GM18517 (cell line): ENCODE measurements around the gene AQP5.

ENCODE experiments used
- ATAC-seq: cut with Tn5 transposase; IDR thresholded peaks from one replicate; pipeline ENCODE4 v1.9.1; 2021; ENCODE audit warnings: mild to moderate bottlenecking, moderate library complexity; ENCODE audit not compliant: unreplicated experiment

Gene AQP5

DNA sequence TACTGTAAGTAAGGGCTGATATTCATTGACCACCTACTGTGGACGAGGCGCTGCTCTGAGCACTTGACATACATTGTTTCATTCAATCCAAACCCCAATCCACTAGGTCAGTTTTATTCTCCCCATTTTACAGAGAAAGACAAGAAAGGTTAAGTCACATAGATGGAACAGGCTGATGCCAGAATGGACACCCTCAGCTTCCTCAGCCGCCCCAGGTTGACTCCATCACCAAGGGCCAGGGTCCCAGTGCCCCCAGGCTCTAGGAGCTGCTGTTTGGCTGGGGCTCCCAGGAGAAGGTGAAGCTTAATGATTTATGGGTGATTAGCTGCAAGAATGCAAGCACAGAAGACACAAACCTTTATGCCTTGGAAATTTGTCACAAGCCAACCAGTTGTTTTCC lies 11.8 kb upstream of the AQP5 start:
- ATAC-seq = no peak

DNA sequence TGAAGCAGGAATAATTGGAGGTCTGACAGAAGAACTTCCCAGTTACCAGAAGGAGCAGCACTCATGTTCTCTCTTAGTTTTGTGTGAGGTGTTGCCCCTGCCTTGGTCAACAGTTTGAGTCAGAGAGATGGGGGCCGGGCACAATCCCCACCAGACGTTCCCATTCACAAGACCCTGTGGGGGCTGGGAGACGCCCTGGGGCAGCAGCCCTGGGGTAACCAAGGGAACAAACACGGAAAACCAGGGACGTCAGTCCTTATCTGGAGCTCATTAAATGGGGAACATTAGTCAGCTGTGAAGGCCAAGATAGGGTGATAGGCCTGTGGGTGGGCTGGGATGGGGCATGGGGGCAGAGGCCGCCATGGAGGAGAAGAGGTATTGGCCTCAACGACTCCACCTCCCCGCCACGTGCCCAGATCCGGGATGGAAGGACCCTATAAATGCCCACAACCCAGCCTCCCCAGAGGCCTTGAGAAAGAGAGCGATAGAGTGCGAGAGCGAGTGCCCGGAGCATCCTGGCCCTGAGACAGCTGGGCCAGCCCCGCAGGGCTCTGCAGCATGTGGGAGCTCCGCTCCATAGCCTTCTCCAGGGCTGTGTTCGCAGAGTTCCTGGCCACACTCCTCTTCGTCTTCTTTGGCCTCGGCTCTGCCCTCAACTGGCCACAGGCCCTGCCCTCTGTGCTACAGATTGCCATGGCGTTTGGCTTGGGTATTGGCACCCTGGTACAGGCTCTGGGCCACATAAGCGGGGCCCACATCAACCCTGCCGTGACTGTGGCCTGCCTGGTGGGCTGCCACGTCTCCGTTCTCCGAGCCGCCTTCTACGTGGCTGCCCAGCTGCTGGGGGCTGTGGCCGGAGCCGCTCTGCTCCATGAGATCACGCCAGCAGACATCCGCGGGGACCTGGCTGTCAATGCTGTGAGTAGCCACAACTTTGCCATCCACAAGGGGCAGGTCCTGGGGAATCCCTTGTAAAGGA lies 11.1 kb upstream of the AQP5 start, which contains the start of gene AQP2:
Gene AQP2, plus strand, starts transcription at position 465 of the 979 bp plus-strand sequence. Its CDS starts 94 bp downstream, at position 559.
- no peak for ATAC-seq

DNA sequence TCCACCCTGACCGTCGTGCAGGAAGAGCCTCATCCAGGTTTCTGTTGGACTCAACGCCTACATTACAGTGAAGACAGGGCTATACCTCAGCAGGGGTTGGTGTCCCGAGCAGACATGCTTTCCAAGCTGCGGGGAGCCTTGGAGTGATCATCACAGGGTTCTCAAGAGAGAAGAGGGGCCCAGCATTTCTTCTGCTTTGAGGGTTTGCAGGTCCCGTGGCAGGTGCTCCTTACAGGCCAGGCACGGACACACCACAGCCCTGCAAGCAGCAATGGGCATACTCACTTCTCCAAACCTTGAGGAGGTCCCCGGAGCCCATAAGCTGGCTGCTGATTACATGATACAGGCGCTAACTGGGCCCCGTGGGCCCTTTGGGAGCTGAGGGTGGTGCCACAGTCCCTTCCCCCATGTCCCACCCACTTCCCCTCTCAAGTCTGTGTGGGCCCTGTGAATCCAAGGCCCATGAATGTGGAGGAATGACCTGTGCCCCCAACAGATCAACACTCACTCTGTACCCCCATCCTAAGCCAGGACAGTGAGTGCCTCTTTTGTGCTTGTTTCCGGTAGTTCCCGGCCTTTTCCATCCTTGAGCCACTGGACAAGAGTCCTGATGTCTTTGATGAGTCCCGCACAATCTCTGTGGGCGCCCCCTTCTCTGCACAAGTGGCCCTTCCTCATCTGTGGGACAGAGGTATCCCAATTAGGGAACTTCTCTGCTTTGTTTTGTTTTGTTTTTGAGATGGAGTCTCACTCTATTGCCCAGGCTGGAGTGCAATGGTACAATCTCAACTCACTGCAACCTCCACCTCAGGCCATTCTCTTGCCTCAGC lies 10.0 kb upstream of the AQP5 start:
- no peak for ATAC-seq

DNA sequence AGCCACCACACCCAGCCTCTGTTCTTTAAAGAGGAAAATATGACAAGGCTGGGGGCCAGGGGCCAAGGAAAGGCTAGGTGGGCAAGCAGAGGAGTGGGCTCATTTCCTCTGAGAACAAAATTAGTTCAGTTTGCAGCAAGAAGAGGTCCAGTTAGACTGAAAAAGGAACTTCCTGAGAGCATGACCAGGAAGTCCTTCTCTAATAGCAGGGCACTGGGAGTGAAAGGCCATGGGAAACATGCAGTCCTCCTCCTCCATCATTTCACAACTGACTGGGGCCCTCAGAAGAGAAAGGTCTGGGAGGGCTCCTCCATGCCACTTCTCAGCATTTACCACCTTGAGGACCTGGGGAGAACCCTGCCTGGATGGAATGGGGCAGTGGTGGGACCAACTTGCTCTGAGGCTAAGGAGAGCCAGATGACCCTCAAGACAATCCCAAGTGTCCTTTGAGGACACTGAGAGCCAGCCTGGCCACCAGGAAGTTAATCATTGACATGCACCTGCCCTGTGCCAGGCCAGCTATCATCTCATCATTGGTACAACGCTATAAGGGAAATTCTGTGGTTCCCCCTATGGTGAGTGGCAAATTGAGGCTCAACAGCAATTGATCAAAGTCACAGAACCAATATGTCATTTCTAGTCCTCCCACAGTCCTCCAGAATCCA lies 9.1 kb upstream of the AQP5 start:
- ATAC-seq = no peak

DNA sequence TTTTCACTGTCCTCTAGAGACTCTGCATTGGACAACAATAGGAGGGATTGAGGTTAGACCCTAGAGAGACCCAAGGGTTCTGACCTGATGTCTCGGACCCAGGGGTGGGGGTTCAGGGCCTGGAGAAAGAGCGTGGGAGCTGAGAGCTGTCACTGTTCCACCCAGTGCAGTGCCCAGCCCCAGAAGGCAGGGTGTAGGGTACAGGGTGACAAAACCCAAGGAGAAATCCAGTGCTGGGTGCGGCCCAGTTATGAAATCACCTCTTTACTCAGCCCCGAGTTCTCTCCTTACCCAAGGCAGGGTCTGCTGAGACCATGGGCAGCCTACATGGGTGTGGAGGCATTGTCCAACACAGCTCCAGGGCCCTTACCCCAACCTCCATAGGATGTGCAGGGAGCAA lies 8.5 kb upstream of the AQP5 start:
- ATAC-seq = no peak

DNA sequence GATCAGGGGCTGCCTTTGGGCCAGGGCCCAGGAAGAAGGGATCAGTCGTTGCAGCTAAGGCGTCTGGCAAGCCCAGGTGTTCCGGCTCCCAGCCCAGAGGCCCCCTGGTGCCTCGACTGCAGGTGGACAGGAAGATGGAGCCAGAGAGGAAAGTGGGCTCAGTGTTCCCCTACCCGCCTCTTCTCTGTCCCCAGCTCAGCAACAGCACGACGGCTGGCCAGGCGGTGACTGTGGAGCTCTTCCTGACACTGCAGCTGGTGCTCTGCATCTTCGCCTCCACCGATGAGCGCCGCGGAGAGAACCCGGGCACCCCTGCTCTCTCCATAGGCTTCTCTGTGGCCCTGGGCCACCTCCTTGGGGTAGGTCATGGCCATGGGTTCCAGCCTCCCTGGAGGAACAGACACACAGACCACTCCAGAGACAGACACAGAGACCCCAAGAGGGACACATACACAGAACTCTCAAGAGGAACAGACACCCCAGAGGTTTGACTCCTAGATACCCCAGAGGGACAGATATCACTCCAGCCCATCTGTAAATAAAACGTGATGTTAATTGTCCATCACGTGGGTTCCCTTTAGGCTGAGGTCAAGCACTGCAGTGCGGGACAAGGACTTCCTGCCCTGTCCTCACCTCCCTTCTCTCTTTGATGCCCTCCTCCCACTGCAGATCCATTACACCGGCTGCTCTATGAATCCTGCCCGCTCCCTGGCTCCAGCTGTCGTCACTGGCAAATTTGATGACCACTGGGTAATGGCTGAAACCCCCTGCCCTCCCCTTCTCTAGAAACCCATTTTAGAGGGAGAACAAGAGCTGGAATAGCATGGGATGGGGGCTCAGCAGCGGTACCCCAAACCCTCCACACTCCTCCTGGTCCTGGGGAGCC lies 7.5 kb upstream of the AQP5 start:
- no peak for ATAC-seq

DNA sequence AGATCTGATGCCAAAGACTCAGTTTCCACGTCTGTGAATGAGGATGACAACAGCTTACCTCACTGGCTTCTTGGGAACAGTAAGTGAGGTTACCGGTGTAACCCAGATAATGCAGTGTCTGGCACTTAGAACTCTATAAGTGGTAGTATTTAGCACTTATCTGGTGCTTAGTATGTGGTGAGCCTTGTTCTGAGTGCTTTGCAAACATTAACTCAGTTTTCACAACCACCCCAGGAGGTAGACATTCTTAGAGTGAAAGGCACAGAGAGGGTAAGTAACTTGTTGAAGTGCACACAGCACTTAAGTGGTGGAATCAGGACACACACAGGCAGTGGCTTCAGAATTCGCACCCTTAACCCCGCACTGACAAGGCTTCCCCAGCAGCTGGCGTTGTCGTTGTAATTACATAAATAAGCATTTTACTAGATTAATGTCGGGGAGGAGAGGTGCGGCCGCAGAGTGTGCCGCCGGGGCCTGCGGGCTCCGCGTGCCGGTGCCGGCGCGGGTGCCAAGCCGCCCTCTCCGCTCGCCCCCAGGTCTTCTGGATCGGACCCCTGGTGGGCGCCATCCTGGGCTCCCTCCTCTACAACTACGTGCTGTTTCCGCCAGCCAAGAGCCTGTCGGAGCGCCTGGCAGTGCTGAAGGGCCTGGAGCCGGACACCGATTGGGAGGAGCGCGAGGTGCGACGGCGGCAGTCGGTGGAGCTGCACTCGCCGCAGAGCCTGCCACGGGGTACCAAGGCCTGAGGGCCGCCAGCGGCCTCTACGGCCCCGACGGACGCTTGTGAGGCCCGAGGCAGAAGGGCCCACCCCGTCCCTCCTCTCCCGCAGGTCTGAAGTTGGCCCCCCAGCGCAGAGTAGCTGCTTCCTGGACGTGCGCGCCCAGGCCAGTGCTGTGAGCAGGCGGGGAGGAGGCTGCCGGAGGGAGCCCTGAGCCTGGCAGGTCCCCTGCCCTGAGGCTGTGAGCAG lies 6.5 kb upstream of the AQP5 start:
- ATAC-seq = no peak

DNA sequence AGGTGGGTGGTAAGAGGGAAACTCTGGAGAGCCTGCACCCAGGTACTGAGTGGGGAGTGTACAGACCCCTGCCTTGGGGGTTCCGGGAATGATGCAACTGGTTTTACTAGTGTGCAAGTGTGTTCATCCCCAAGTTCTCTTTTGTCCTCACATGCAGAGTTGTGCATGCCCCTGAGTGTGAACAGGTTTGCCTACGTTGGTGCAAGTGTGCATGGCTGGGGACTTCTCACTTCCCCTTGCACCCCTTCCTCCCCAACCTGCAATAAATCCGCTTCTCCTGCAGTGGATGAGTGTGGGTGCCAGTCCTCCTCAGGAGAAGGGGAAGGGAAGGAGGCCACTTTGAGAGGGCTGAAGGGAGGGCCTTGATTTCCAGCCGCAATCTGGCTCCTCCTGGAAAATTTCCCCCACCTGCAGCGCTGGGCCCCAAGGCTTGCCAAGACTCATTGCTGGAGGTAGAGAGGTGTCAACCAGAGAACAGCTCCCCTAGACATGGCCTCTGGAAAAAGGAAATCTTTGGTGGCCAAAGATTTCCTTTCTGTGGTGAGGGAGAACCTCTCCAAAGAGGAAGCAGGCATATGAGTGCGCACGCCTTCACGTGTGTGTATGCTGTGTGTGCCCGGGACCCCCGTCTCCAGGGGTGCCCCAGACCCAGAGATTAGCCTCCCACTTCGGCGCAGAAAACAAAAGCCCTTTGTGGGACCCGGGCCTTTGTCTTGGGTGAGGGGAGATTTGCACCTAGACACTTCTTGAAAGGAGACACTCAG lies 5.6 kb upstream of the AQP5 start:
- ATAC-seq = no peak

DNA sequence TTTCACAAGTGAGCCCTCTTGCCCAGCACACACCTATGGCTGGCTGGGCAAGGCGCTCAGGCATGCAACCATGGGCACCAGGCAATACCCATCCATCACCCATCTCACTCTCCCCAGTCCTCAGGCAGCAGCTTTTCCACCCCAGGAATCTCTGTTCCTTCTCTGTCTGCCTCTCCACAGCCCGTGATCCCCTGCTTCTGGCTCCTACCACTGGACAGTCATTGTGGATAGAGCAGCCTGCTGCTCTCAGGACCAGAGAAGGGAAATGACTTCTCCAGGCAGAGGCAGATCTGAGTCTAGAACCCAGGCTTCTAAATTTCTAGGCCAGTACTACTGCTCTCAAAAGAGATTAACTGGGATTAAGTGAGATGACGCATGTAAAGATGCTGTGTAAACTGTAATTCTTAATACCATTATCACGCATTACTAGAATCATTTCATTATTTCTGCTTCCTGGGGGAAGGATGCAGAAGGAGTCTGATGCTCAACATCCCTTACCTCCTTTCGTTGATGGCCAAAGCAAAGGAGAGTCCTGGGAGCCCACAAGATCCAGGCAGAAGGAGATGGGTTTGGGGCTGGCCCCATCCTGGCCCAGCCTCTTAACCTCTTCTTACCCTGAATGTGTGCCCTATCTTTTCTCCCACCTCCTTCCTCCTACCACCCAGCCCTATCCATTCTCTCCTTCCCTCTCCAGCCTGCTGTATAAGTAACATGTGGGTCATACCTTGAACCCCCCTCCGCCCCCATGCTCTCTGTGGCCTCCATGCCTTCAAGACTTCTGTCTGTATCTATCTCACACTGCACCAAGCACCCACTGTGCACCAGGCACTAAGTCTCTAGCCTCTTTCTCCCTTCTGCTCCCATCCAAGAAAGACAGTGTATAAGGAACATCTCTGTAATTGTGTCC lies 4.8 kb upstream of the AQP5 start:
- no peak for ATAC-seq

DNA sequence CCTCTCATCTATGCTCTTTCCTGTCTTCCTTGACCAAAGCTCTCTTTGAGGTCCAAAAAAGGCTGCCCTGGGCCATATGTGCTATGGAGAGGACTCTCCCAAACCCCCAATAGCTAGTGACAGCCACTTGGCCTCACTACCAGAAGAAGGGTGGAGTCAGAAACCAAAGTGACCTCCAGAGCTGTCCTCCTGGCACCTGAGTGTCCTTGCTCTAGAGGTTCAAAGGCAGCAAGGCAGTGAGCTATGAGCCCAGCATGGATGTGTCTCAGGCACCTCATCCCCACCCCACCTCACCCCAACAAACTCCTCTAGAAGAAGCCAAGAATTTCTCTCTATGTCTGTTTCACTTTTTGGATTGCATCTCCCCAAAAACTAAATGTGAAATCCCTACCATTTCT lies 4.1 kb upstream of the AQP5 start:
- no peak for ATAC-seq

DNA sequence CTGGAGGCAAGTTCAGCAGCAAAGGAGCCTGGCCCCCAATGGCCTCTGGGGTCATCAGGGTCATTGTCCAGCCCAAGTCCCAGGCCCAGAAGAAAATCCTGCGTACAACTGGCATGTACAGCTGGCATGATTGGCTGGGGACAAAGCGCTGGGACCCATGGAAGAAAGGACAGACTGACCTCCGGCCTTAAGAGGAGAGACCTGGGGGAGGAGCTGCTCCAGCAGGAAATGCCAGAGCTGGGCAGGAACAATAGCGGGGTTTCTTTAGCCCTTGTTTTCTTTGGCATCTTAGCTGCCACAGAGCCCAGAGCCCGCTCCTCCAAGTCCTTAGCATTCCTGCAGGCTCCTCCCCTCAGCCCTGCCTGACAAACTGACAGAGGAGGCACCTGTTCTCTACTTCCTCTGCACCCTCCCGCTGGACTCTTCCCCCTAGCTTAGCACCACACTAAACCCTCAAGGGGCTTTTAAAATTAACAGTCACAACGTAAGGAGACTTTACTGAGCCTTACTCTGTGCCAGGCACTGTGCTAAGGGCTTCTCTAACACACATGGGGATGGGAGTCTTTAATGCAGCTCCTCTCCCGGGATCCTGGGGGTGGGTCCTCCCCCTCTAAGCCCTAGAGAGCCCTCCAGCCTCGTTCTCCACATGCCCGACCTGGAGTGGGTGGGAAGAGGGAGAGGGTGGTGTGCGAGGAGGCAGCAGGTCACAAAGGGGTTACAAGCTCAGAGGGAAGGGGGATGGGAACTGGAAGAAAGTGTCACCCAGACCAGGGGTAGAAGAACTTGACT lies 1.8 kb upstream of the AQP5 start:
- ATAC-seq = no peak

DNA sequence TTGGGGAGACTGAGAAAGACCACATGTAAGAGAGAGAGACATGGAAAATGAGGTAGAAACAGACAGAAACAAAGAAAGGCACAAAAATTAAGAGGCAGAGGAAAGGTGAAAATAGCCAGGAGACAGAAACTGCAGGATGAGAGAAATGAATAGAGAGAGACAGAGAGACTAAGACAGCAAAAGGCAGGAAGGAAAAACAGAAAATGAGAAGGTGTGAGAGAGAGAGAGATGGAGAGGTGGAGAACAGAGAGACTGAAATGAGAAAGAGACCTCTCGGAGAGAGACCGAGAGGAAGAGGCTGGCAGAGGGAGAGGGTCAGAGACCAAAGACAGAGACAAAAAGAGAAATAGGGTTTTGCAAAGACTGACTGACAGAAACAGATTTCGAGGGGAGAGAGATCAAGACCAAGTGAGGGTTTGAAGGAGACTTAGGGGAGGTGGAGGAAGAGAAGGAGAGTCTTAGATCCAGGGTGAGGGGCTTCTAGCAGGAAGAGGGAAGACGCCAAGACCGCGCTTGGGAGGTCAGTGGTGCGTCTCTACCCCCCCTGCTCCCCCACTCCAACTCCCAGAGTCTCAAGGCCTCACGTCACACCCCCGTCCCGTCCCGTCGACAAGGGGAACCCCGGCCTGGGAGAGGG lies 1.1 kb upstream of the AQP5 start:
- no peak for ATAC-seq

DNA sequence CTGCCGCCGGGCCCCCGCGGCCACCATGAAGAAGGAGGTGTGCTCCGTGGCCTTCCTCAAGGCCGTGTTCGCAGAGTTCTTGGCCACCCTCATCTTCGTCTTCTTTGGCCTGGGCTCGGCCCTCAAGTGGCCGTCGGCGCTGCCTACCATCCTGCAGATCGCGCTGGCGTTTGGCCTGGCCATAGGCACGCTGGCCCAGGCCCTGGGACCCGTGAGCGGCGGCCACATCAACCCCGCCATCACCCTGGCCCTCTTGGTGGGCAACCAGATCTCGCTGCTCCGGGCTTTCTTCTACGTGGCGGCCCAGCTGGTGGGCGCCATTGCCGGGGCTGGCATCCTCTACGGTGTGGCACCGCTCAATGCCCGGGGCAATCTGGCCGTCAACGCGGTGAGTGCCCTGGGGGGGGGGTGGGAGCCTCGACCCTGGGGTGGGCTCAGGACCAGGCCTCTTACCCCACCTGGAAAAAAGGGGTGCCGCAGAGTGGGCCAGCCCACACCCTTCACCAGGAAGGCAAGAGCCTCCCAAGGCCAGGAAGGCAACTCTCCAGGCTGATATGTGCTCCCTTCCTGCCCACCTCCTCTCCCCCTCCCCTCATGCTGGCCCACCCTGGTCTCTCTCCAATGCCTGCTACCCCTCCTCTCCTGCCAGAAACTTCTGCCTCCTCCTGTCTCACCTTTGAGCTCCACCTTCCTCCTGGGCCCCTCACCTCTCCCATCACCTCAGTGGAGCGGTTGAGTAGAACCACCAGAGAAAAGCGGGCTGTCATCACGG lies 507 bp downstream of the AQP5 start:
- no peak for ATAC-seq

DNA sequence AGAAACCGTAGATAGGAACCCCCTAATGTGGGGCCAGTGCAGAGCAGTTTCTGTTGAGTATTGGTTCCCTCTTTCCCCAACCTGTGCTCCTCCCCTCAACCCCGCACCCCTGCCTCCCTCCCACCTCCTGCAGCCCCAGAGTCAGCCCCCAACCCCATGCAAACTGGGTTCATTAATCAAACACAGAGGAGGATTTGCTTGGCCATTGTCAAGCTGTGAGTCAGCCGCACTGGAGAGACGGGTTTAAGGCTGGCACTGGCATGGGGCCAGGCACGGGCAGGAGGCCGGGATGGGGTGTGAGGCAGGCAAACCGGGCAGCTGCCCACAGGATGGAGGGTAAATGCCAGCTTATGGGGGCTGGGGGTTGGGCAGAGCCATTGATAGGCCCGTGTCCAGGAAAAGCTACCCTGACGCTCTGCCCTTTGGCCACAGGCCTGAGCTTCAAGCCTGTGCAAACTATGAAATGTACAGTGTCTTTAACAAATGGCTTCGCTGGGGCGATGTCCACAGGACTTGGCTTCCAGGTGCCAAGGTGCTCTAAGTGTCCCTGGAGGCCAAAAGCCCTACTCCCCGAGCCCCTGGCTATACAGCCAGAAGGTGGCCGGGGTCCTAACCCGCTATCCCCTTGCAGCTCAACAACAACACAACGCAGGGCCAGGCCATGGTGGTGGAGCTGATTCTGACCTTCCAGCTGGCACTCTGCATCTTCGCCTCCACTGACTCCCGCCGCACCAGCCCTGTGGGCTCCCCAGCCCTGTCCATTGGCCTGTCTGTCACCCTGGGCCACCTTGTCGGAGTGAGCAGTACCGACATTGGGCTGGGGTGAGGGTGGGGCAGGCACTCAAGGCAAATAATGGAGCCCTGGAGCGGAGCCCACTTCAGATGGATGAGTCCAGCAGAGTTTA lies 1.4 kb downstream of the AQP5 start:
- ATAC-seq = no peak
